GM21423 (cell line): ENCODE data around the gene SPATA6L.
"Not testable (repeated sequence)": the region's sequence is repeated elsewhere in the genome, so short reads cannot be mapped to it uniquely, and the experiment has no call there.

Experiments
- ATAC-seq: cut with Tn5 transposase; IDR thresholded peaks from one replicate; pipeline ENCODE4 v1.9.1; 2021; ENCODE audit warnings: mild to moderate bottlenecking, moderate library complexity; ENCODE audit not compliant: unreplicated experiment

SPATA6L gene

GRCh38 chr9:4640027-4640426 is 26.3 kb downstream of the SPATA6L start:
- no peak for ATAC-seq

DNA sequence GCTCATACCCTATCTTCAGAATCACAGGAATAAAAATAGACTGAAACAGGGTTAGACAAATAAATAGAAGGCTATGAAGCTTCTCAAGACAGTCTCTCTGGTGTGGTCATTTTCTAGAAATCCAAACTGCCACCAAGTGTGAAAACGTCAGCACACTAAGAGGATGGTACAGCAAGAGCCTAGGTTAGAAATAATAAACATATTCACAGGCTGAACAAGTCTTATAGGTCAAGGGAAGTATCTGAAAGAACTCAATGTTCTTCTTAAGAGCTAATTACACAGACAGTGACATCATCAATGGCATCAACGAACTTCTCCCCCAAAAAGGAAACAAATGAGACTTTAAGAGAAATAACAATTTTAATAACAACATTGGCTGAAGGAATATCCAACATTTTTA is 26.9 kb downstream of the SPATA6L start:
- ATAC-seq = no peak

DNA sequence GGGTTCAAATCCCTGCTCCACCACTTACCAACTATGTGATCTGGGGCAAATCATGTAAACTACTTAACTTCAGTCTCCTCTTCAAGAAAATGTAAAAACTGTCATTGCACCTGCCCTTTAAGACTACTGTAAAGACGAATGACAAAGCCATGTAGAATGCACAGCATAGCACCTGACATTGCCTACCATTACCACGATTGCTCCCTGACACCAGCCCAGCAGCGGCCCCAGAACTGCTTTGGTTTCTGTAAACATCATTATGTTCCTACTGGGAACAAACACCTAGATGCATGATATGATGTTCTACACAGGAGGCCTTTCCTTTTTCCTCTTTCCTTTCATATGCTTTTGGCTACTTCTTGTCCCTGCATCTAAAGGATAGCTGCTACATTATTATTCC is 27.3 kb downstream of the SPATA6L start:
- no peak for ATAC-seq

GRCh38 chr9:4630836-4631235 is 35.4 kb downstream of the SPATA6L start:
- ATAC-seq = no peak

- ATAC-seq = no peak
Measured at GRCh38 chr9:4622016-4622415, 44.3 kb downstream of the SPATA6L start.

DNA sequence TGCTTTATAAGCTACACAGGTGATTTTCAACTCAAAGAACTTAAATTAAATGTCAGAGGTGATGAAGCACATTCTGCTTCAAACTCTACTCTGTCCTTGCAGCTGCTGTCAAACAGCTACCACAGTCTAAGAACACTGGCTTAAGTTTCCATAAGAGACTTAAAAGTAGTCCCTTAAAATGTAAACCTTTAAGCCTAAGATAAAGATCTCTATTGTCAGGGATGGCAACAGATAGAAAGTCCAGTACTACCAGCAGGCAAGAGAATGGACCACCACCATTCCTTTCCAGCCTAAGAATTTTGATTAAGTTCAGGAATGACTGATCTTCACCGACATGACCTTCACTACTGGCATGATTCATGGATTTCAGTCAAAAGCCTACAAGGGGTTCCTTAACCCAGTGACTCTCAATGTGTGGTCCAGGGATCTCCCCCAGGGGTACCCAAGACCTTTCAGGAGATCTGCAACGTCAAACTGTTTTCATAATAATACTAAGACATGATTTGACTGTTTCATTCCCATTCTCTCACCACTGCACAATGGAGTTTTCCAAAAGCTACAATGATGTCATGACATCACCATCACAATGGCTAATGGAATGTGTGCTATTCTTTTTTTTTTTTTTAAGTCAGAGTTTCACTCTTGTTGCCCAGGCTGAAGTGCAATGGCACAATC is 45.3 kb downstream of the SPATA6L start:
- ATAC-seq = no peak

DNA sequence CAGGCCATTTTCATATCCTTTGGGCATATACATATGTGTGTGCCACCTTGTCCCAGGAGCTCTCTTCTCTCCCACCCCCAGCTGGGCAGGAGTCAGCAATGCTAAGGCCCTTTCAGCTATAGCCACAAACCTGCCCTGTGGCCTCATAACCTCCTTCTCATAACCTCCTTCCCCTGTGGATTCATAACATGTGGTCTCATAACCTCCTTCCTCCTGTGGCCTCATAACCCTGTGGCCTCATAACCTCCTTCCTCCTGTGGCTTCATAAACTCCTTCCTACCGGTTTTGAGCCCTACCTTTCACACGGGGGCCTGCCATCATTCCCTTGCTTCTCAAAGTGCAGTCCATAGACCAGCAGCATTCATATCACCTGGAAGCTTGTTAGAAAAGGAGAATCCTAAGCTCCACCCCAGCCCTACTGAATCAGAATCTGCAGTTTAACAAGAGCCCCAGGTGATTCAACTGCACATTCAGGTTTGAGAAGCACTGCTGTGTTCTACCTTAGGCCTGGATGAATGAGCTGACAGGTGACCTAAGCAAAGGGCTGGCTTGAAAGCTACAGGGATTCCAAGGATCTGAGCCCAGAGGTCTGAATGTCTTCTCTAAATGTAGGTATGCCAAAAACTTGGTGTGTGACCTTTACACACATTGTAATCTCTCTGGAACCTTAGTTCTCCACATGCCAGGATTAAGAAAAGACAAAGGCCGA is 46.1 kb downstream of the SPATA6L start:
- ATAC-seq = no peak

- no peak for ATAC-seq
Measured at GRCh38 chr9:4618700-4619099, 47.6 kb downstream of the SPATA6L start.

DNA sequence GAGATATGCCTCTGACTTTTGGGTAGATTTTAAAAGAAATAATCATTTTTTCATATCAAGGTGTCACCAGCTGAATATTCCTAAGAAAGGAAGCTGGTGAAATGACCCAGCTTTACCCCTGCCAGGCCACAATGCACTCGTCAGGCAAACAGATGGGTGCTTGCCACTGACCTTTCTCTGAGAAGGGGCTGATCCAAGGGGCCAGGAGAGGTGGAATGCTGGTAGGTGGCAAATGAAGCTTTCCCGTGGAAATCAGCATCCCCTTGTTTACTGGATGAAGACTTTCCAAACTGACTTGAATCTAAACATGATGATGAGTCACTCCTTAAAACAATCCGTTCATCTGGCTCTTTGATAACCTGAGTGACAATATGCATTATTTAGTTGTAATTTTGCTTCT is 48.5 kb downstream of the SPATA6L start:
- ATAC-seq = no peak

DNA sequence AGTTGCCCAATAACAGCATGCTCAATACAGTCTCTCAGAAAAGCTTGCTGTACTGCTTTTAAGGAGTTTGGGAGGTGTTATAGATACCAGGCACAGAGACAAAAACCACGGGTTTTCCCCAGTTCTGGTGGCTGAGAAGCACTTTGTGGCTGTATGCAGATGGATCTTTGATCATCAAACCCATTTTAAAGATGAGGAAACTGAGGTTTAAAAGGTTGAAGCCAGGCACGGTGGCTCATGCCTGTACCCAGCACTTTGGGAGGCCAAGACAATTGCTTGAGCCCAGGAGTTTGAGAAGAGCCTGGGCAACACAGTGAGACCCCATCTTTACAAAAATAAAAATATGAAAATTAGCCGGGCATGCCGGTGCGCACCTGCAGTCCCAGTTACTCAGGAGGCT is 50.5 kb downstream of the SPATA6L start:
- no peak for ATAC-seq

DNA sequence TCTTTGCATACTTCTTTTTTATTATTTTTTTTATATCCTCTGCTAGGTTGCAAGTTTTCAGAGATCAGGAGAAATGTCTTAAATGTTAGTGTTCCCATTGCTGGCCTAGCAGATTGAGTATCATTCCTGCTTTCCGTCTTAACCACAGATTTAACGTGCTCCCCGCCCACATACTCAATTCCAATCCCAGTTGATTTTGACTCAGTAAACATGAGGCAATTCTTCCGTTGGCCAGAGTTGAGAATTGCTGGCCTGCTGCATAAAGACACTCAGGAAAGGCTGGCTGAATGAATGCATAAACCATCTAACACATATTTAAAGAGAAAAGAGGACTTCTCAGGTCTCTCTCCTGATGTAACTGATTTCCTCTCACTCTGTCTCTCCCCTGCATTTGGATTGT is 51.0 kb downstream of the SPATA6L start:
- no peak for ATAC-seq

DNA sequence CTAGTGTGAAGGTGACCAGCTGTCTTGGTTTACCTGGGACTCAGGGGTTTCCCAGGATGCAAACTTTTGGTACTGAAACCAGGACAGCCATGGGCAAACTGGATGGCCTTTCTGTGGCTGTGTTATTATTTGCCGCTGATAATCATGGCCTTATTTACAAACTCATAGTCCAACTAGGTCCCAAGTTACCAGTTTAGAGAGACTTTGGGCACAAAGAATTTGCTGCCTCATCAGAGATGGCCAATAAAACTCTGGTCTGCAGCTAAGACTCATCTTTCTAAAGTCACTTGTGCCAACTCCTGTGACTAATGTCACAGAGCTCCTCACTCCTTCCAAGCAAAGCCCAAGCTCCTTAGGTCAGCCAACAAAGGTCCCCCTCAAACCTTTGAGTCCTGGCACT is 51.7 kb downstream of the SPATA6L start:
- ATAC-seq = no peak

GRCh38 chr9:4606033-4606432 is 60.2 kb downstream of the SPATA6L start:
- ATAC-seq = not testable (repeated sequence)

GRCh38 chr9:4604678-4605095 is 61.6 kb downstream of the SPATA6L start:
- ATAC-seq = peak; percentile 83

GRCh38 chr9:4603830-4604229 is 62.5 kb downstream of the SPATA6L start:
- no peak for ATAC-seq

DNA sequence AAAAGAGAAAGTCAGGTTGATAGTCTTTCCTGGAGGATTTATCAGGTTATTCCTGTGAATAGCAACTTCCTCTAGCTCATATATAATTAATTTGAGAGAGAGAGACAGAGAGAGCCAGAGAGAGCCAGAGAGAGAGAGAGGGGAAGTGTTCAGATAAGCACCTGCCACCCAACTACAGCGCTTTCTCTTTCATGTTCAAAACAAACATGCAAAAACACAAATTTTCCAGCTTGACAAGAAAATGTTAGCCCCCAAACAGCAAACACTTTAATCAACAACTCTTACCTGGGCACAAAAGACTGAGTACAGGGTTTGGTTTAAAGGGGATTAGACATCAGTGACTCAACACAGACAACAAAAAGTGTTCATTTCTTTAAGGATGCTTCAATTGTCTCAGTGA is 65.9 kb downstream of the SPATA6L start:
- no peak for ATAC-seq

- peak; percentile 75 for ATAC-seq
Measured at GRCh38 chr9:4596165-4596922, 69.9 kb downstream of the SPATA6L start.

- no peak for ATAC-seq
Measured at GRCh38 chr9:4594994-4595393, 71.3 kb downstream of the SPATA6L start.

- no peak for ATAC-seq
Measured at GRCh38 chr9:4594545-4594944, 71.7 kb downstream of the SPATA6L start.

DNA sequence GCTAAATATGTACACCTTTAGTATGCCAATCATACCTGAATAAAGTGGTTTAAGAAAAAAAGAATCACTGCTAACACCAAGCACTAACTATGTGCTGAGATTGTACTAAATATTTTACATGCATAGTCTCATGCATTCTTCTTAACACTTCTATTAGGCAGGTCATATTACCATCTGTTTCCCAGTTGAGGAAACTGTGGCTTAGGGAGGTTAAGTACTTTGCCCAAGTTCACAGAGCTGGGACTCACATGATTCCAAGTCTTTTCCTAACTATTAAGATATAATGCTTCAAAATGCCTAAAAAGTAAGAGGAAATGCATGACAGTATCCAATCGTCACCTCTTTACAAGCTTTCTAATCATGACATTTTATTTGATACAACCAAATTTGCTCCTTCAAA is 73.4 kb downstream of the SPATA6L start:
- no peak for ATAC-seq

DNA sequence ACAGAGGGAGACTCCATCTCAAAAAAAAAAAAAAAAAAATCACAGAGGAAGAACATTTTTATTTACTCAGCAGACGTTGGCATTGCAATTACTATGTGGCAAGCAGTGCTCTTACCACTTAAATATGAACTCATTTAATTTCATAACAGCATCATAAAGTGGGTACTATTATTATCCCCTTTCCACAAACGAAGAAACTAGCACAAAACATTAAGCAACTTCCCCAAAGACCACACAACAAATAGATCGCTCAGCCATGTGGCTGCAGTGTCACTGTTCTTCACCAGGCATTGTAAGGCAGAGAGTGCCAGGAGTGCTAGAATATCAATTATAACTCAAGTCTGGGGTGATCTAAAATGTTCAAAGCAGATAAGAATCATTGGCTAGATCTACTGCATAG is 74.0 kb downstream of the SPATA6L start:
- no peak for ATAC-seq

- ATAC-seq = no peak
Measured at GRCh38 chr9:4591123-4591500, 75.2 kb downstream of the SPATA6L start.
